Coronary artery (tissue), 2 donors: ENCODE results near the gene SLC26A8.

Experiments used
- DNase-seq: peaks from one replicate; pipeline ENCODE4 v3.0.0-alpha.2; 2017; ENCODE audit warnings: low spot score
- H3K27ac ChIP-seq, 2 donors: fragments of 200-600 bp; sonication (generic); one replicate each; pipeline ENCODE4 v1.5.1; 2016 to 2019
- H3K4me3 ChIP-seq: fragments of 200-600 bp; sonication (generic); 2 replicates; pipeline ENCODE4 v1.5.1; 2016; ENCODE audit warnings: mild to moderate bottlenecking, moderate library complexity
- TF ChIP-seq, protein P1 (sequence below): fragments of 200-600 bp; sonication (generic); IDR thresholded peaks from one replicate; pipeline ENCODE4 v1.5.1; 2019; ENCODE audit warnings: antibody characterized with exemption

Gene SLC26A8

DNA sequence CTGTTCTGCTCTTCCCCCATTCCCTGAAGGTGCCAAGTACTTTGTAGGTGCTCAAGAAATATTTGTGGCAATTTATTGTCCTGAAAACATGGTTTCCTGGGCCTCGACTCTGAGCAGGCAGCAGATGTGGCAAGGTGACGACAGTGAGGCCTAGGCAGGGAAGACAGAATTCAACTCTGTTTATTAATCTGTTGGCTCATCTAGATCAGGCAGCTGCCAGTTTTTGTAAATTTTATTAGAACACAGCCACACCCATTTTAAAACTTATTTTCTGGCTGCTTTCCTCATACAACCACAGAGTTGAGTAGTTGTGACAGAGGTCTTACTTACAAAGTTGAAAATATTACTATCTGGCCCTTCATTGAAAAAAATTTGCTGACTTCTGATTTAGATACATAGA, 27.7 kb upstream of the SLC26A8 start:
- Histone ChIP-seq H3K4me3 (no peak overlapping the region), H3K27ac (no peak overlapping the region)
- DNase-seq = no peak
- TF ChIP-seq, protein P1, sequence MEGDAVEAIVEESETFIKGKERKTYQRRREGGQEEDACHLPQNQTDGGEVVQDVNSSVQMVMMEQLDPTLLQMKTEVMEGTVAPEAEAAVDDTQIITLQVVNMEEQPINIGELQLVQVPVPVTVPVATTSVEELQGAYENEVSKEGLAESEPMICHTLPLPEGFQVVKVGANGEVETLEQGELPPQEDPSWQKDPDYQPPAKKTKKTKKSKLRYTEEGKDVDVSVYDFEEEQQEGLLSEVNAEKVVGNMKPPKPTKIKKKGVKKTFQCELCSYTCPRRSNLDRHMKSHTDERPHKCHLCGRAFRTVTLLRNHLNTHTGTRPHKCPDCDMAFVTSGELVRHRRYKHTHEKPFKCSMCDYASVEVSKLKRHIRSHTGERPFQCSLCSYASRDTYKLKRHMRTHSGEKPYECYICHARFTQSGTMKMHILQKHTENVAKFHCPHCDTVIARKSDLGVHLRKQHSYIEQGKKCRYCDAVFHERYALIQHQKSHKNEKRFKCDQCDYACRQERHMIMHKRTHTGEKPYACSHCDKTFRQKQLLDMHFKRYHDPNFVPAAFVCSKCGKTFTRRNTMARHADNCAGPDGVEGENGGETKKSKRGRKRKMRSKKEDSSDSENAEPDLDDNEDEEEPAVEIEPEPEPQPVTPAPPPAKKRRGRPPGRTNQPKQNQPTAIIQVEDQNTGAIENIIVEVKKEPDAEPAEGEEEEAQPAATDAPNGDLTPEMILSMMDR = no peak

DNA sequence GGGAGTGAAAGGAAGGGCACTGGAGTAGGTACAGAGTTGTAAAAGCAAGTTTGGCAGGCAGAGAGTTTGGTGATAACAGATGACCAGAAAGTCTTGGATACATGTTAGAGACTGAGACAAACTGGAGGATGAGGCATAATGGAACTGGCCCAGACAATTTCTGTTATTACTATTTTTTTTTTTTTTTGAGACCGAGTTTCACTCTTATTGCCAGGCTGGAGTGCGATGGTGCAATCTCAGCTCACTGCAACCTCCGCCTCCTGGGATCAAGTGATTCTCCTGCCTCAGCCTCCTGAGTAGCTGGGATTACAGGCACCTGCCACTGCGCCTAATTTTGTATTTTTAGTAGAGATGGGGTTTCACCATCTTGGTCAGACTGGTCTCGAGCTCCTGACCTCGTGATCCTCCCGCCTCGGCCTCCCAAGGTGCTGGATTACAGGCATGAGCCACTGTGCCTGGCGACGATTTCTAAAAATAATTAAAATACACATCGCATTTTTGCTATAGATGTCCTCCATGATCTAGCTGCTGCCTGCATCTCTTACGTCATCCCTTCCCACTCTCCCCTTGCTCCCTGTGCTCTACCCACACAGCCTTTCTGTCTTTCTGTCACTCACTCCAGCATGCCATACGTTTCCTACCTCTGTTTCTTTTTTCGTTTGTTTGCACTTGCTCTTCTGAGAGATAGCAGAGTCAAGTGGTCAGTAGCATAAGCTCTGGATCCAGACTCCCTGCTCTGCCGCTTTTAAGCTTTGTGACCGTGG, 26.7 kb upstream of the SLC26A8 start:
- no peak overlapping the region for H3K4me3 ChIP-seq
- H3K27ac ChIP-seq = no peak overlapping the region
- TF ChIP-seq, protein P1 = no peak
- no peak for DNase-seq

DNA sequence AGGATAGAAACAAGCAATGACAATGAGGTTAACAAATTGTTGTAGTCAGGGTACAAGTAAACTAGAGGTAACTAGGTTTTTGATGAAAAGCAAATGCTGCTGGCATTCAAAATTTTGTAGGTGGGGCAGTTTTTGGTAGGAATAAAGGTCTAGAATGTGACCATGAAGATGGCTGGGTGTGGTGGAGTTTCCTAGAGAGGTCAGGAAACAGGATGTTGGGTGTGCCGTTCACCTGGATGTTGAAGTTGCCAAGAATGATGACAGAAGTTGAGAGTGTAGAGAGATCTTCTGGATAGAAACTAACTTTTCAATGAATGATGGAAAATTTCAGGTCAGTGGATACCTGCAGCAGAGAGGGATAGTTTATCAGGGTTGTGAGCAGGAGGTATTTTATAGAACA, 25.9 kb upstream of the SLC26A8 start:
- DNase-seq = no peak
- TF ChIP-seq, protein P1 = no peak
- H3K27ac ChIP-seq = no peak overlapping the region
- no peak overlapping the region for H3K4me3 ChIP-seq

- TF ChIP-seq, protein P1 = no peak
- no peak overlapping the region for H3K4me3 ChIP-seq
- no peak overlapping the region for H3K27ac ChIP-seq
- no peak for DNase-seq
These were observed 25.1 kb upstream of the SLC26A8 start for GRCh38 chr6:36049582-36049981.

- no peak for DNase-seq
- H3K27ac ChIP-seq = no peak overlapping the region
- H3K4me3 ChIP-seq = no peak overlapping the region
- TF ChIP-seq, protein P1 = no peak
These were observed 18.3 kb upstream of the SLC26A8 start for GRCh38 chr6:36042618-36043260.

DNA sequence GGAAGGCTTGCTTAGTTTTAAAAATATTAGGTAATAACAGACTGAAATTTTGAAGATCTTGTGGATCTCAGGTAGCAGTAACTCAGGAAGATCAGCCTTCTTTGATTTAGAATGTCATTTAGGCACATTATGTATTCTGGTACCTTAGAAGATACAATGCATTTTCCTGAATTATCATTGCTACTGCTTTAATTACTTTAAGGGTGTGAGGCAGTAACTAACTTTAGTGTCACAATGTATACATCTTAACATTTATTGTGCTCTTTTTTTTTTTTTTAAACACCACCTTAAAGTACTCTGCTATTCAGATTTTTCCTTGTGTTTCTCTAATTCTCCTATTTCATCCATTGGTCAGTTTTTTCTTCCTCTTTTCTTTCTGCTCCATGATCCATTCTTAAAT, 16.5 kb upstream of the SLC26A8 start:
- Histone ChIP-seq H3K4me3 (no peak overlapping the region), H3K27ac (no peak overlapping the region)
- no peak for DNase-seq
- TF ChIP-seq, protein P1 = no peak

DNA sequence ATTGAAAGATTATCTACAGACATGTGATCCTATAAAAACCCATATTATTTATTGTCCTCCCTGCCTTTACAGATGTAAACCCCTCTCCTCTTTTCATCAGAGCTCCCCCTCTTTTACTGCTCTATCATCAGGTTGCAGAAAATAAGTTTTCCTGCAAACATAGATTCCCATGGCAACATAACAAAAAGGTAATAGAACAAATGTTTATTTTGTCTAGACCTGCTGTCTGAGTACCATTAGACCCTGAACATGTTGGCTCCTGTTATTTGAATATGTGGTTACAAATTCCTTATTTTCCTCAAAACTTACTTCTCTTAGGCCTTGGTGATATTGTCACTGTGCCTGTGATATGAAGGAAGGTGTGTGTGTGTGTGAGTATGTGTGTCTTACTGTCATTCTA, 14.7 kb upstream of the SLC26A8 start:
- TF ChIP-seq, protein P1 = no peak
- no peak for DNase-seq
- Histone ChIP-seq H3K4me3 (no peak overlapping the region), H3K27ac (peak overlapping the region in 1 of 2 donors; percentile 15)
